Transverse colon (tissue), 3 donors: Measurements from ENCODE around the gene PPP6R3.

Source experiments
- CTCF ChIP-seq, 5 experiments: fragments of 200-600 bp in 3 of 5; fragments of 450-650 bp in 2 of 5; sonication (generic) in 3 of 5; IDR thresholded peaks; 1 replicate in 2 of 5; 2 replicates in 3 of 5; pipeline ENCODE4 v1.5.1; 2016 to 2017; ENCODE audit warnings: antibody characterized with exemption in 5 of 5, inconsistent platforms in 3 of 5, mild to moderate bottlenecking in 2 of 5, moderate library complexity in 1 of 5
- EP300 ChIP-seq: sonication (generic); formaldehyde crosslinking; IDR thresholded peaks from one replicate; pipeline ENCODE4 v1.6.1; 2017; ENCODE audit warnings: antibody characterized with exemption, low read depth
- POLR2A ChIP-seq: fragments of 450-650 bp; IDR thresholded peaks from one replicate; pipeline ENCODE4 v1.6.1; 2016; ENCODE audit warnings: antibody characterized with exemption, mild to moderate bottlenecking, moderate library complexity

GRCh38 chr11:68654978-68655377 lies 194.4 kb downstream of the PPP6R3 start:
- TF ChIP-seq CTCF (IDR thresholded peaks at IDR 0.05) (no peak), POLR2A (no peak), EP300 (no peak)
